K562 (cell line): ENCODE measurements around the gene WDR70. TPM values are rescaled to one million over a fixed set of nuclear protein-coding genes. Genes with fewer than 3 reads are reported as not detected.

Experiments
- ATAC-seq: fragments of 200-7000 bp; cut with Tn5 transposase; 3 replicates; pipeline ENCODE4 v1.9.1; 2020; ENCODE audit warnings: moderate library complexity
- BruUV-seq: library from RNA; stranded (reverse); fragments of 400-500 nt; replicated peaks from 2 replicates; lab custom pipeline; 2021; lab: Mats Ljungman, UMichigan
- CTCF ChIA-PET: fragments of 300-600 bp; formaldehyde crosslinking; extraction: SDS; loops from one replicate; lab custom pipeline; 2021; ENCODE audit warnings: low intra/inter-chr PET ratio; lab: Yijun Ruan, JAX
- POLR2A ChIA-PET: fragments of 300-600, 350-650 bp; sonication (Branson Sonifier 250); formaldehyde crosslinking; extraction: SDS; loops from one replicate; lab custom pipeline; 2021; ENCODE audit warnings: antibody characterized with exemption, inconsistent platforms; lab: Yijun Ruan, JAX
- DNase-seq, 4 experiments: peaks; one replicate each; pipeline versions ENCODE4 v3.0.0 to v3.0.0-alpha.2; 2011 to 2018; ENCODE audit warnings: low spot score in 3 of 4, mixed read lengths in 3 of 4; ENCODE audit errors: extremely low read depth in 1 of 4
- FAIRE-seq: peaks from 2 replicates; lab custom pipeline; 2011; peaks lifted over from hg19 to GRCh38; lab: Jason Lieb, UNC
- H2AFZ ChIP-seq: 2 replicates; pipeline ENCODE4 v1.6.0; 2011; ENCODE audit warnings: low read depth, low read length, control low read depth, inconsistent platforms
- H3K27ac ChIP-seq: fragments of 200-600 bp; 3 replicates; pipeline ENCODE4 v1.8.0; 2011; ENCODE audit warnings: low read depth, mild to moderate bottlenecking, control low read depth, inconsistent platforms, low read length, moderate library complexity, mixed read lengths; ENCODE audit errors: extremely low read depth
- H3K27me3 ChIP-seq, 2 experiments: fragments of 300-600 bp in 1 of 2; 2 replicates in 1 of 2; 3 replicates in 1 of 2; pipeline versions ENCODE4 v1.6.0 to v1.8.0; 2011; ENCODE audit warnings: inconsistent platforms in 2 of 2, low read length in 2 of 2, mild to moderate bottlenecking in 1 of 2, mixed read lengths in 1 of 2, moderate library complexity in 1 of 2; ENCODE audit not compliant: control insufficient read depth in 2 of 2, insufficient read depth in 2 of 2
- H3K36me3 ChIP-seq: fragments of 300-600 bp; 3 replicates; pipeline ENCODE4 v1.8.0; 2011; ENCODE audit warnings: mild to moderate bottlenecking, low read length, inconsistent platforms; ENCODE audit not compliant: control insufficient read depth, insufficient read depth
- H3K4me1 ChIP-seq, 2 experiments: fragments of 200-600 bp in 1 of 2; replicated peaks in 1 of 2; 2 replicates in 1 of 2; 3 replicates in 1 of 2; pipeline versions ENCODE4 v1.5.1 to v1.8.0; 2011; ENCODE audit warnings: inconsistent platforms in 2 of 2, low read length in 2 of 2, mild to moderate bottlenecking in 1 of 2, mixed read lengths in 1 of 2, moderate library complexity in 1 of 2; ENCODE audit not compliant: control insufficient read depth in 2 of 2, insufficient read depth in 2 of 2
- H3K4me2 ChIP-seq: 2 replicates; pipeline ENCODE4 v1.6.1; 2011; ENCODE audit warnings: low read length, control low read depth, inconsistent platforms, mixed read lengths; ENCODE audit not compliant: insufficient read depth
- H3K4me3 ChIP-seq: fragments of 200-600 bp; sonication (generic), shearing (Covaris generic); 2 replicates; pipeline ENCODE4 v1.5.1; 2016; ENCODE audit warnings: control low read depth, inconsistent platforms
- H3K79me2 ChIP-seq: fragments of 200-600 bp; 3 replicates; pipeline ENCODE4 v1.8.0; 2011; ENCODE audit warnings: low read length, inconsistent platforms; ENCODE audit not compliant: control insufficient read depth, insufficient read depth
- H3K9ac ChIP-seq, 2 experiments: 2 replicates each; pipeline versions ENCODE4 v1.6.0 to v1.6.1; 2011; ENCODE audit warnings: low read depth in 2 of 2, low read length in 2 of 2, control low read depth in 1 of 2, inconsistent platforms in 1 of 2, mild to moderate bottlenecking in 1 of 2, mixed read lengths in 1 of 2; ENCODE audit not compliant: insufficient read depth in 1 of 2
- H3K9me1 ChIP-seq: one replicate; pipeline ENCODE4 v1.6.0; 2011; ENCODE audit warnings: inconsistent platforms, mild to moderate bottlenecking, low read length, moderate library complexity; ENCODE audit not compliant: control insufficient read depth, insufficient read depth
- H3K9me3 ChIP-seq: replicated peaks from 2 replicates; pipeline ENCODE4 v1.5.1; 2011; ENCODE audit warnings: low read depth, low read length, inconsistent platforms; ENCODE audit not compliant: control insufficient read depth, insufficient read depth
- H4K20me1 ChIP-seq: replicated peaks from 2 replicates; pipeline ENCODE4 v1.6.1; 2011; ENCODE audit warnings: low read length, inconsistent platforms, mixed read lengths; ENCODE audit not compliant: control insufficient read depth, insufficient read depth
- CREBBP ChIP-seq: IDR thresholded peaks from one replicate; pipeline ENCODE4 v1.6.1; 2012; ENCODE audit warnings: low read depth, mild to moderate bottlenecking, control low read depth, inconsistent platforms, low read length
- DPF2 ChIP-seq: fragments of 450-650 bp; IDR thresholded peaks from 2 replicates; pipeline ENCODE4 v1.6.1; 2016
- KDM1A ChIP-seq, 2 experiments: fragments of 450-650 bp; IDR thresholded peaks; 2 replicates each; pipeline ENCODE4 v1.6.1; 2016; ENCODE audit warnings: mild to moderate bottlenecking in 2 of 2
- MXI1 ChIP-seq: IDR thresholded peaks from 2 replicates; pipeline ENCODE4 v1.6.1; 2011; ENCODE audit warnings: low read depth, mild to moderate bottlenecking, improper control_type of control experiment, low read length
- NR3C1 ChIP-seq: sonication (generic); formaldehyde crosslinking; IDR thresholded peaks from 2 replicates; pipeline ENCODE4 v1.8.1; 2022; ENCODE audit warnings: missing genetic modification reagents
- TBL1XR1 ChIP-seq, 2 experiments: IDR thresholded peaks; 2 replicates each; pipeline ENCODE4 v1.6.1; 2012; ENCODE audit warnings: improper control_type of control experiment in 2 of 2, low read length in 2 of 2, mild to moderate bottlenecking in 1 of 2
- WGBS: fragments of 100-300 bp; shearing (Covaris generic); methylation state at CpG from one replicate; pipeline ENCODE4 v1.1.6; 2016; ENCODE audit warnings: low coverage, mixed read lengths; ENCODE audit not compliant: insufficient coverage; ENCODE audit errors: missing lambda C conversion rate; 5-methylcytosine and 5-hydroxymethylcytosine counted together
- in situ Hi-C: fragments of 300-500 bp; cut with MboI; formaldehyde crosslinking; loops from 4 replicates; pipeline ENCODE4 v1.15.0; 2018; ENCODE audit warnings: inconsistent platforms, mixed read lengths
- intact Hi-C: fragments of 100-400 bp; cut with micrococcal nuclease; formaldehyde crosslinking; loops from 2 replicates; pipeline ENCODE4 v1.14.2; 2022
- polyA plus RNA-seq, 8 experiments: library from polyadenylated mRNA; depleted of rRNA in 4 of 8; stranded (reverse) in 5 of 8; unstranded in 3 of 8; fragments of >200 nt; fragmentation: Nextera tagmentation in 2 of 8; fragmentation: Illumina TruSeq in 1 of 8; extraction: Ambion mirVana in 2 of 8; extraction: Trizol in 1 of 8; gene quantifications; 2 replicates each; pipeline versions ENCODE4 v1.2.1 to v1.2.3, GENCODE V29; 2011 to 2014; ENCODE audit warnings: inconsistent platforms in 1 of 8, missing spikeins in 1 of 8
- total RNA-seq, 7 experiments: library from RNA; depleted of rRNA in 6 of 7; stranded (reverse); fragments of >200 nt in 6 of 7; fragmentation: Illumina TruSeq in 2 of 7; extraction: Trizol in 2 of 7; gene quantifications; 2 replicates each; pipeline versions ENCODE4 v1.2.1 to v1.2.3, GENCODE V29; 2011 to 2021; ENCODE audit warnings: low replicate concordance in 1 of 7
- TF ChIP-seq, protein P1 (sequence below), 2 experiments: IDR thresholded peaks; 2 replicates each; pipeline ENCODE4 v1.6.1; 2012; ENCODE audit warnings: improper control_type of control experiment in 2 of 2, low read depth in 2 of 2, low read length in 2 of 2, borderline replicate concordance in 1 of 2
- TF ChIP-seq, protein P2 (sequence below): fragments of 250-450 bp; sonication (Bioruptor Pico); IDR thresholded peaks from 2 replicates; pipeline ENCODE4 v1.4.0; 2020; ENCODE audit warnings: mild to moderate bottlenecking, moderate library complexity

The WDR70 gene
- total and polyA plus RNA-seq, 9 of the 15 experiments (the other 6 are each of a cell fraction or from before 2014, with no cell fraction given) = 16.8 to 46.6 (median 38.8) TPM

DNA sequence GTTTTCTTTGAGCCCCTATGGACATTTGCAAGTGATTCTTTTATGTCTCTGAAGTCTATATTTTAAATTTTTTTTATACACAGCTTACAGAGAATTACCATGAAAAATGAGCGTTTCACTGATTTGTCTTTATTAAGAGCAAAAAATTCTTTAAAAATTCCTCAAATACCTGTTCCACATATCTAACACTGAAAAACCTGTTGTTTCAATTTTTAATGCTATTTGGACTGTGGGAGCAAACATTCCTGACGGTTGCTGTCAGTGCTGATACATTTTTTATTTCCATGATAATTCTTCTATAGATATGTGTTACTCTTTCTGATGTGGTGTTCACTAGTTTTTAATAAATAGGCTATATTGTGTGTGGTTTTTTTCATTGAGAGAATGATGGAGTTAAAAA, 261.0 kb downstream of the WDR70 start (continued):
- TF ChIP-seq, protein P1, sequence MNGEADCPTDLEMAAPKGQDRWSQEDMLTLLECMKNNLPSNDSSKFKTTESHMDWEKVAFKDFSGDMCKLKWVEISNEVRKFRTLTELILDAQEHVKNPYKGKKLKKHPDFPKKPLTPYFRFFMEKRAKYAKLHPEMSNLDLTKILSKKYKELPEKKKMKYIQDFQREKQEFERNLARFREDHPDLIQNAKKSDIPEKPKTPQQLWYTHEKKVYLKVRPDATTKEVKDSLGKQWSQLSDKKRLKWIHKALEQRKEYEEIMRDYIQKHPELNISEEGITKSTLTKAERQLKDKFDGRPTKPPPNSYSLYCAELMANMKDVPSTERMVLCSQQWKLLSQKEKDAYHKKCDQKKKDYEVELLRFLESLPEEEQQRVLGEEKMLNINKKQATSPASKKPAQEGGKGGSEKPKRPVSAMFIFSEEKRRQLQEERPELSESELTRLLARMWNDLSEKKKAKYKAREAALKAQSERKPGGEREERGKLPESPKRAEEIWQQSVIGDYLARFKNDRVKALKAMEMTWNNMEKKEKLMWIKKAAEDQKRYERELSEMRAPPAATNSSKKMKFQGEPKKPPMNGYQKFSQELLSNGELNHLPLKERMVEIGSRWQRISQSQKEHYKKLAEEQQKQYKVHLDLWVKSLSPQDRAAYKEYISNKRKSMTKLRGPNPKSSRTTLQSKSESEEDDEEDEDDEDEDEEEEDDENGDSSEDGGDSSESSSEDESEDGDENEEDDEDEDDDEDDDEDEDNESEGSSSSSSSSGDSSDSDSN (IDR thresholded peaks at IDR 0.05; ENCODE audit: borderline replicate concordance in 1 of 2, low read depth in 2 of 2, low read length in 2 of 2) = no peak
- no peak for TF ChIP-seq NR3C1
- TF ChIP-seq MXI1 = no peak
- no peak for TF ChIP-seq KDM1A (IDR thresholded peaks at IDR 0.05)
- TF ChIP-seq, protein P2, sequence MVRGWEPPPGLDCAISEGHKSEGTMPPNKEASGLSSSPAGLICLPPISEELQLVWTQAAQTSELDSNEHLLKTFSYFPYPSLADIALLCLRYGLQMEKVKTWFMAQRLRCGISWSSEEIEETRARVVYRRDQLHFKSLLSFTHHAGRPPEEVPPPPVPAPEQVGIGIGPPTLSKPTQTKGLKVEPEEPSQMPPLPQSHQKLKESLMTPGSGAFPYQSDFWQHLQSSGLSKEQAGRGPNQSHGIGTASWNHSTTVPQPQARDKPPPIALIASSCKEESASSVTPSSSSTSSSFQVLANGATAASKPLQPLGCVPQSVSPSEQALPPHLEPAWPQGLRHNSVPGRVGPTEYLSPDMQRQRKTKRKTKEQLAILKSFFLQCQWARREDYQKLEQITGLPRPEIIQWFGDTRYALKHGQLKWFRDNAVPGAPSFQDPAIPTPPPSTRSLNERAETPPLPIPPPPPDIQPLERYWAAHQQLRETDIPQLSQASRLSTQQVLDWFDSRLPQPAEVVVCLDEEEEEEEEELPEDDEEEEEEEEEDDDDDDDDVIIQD (CRISPR knock-in tag) = no peak
- TF ChIP-seq CREBBP = no peak

DNA sequence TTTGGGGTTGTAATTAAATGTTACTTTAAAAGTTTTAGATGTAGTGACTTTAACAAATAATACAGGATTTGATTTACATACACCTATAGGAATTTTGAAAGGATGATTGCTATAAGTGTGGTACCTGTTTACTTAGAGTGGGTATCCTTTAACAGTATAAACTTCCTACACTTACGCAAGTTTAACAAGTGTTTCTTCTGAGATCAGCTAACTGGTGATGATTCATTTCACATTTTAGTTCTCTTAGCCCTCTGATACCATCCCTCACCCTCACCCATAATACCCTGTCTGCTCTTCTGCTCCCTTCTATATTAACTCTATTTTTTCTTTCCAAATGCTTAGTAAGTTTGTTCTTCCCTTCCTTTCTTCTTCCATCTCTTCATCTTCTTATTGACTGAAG, 262.8 kb downstream of the WDR70 start:
- ATAC-seq (no peak), FAIRE-seq (no peak), DNase-seq (no peak)
- BruUV-seq = no TSS peak
- Histone ChIP-seq H3K4me3 (no peak overlapping the region), H3K4me2 (no peak overlapping the region), H3K27ac (no peak overlapping the region), H3K36me3 (no peaks in the 10 kb centered on the region), H3K9me3 (no peaks in the 10 kb centered on the region), H3K79me2 (no peaks in the 10 kb centered on the region), H3K27me3 (no peaks in the 10 kb centered on the region), H2AFZ (no peak overlapping the region), H3K9me1 (no peaks in the 10 kb centered on the region), H3K9ac (no peak overlapping the region), H3K4me1 (no peaks in the 10 kb centered on the region), H4K20me1 (no peaks in the 10 kb centered on the region)
- in situ Hi-C loops = no loop called here
- ChIA-PET CTCF (no interaction called here), POLR2A (no interaction called here)
- intact Hi-C loops = no loop called here
- WGBS = 61% methylated on average over 1 of the region's 1 CpG
- TF ChIP-seq DPF2 (no peak), TBL1XR1 (IDR thresholded peaks at IDR 0.05; ENCODE audit: low read length in 2 of 2) (no peak)
